NCI-H2227 (cell line): Measurements from ENCODE around the gene IGFBP2.

Source experiments
- DNase-seq: peaks from one replicate; lab custom pipeline; 2025; ENCODE audit not compliant: unreplicated experiment; lab: John Stamatoyannopoulos, UW

IGFBP2 gene

GRCh38 chr2:216698895-216699294 is 65.7 kb downstream of the IGFBP2 start:
- peak; percentile 86 for DNase-seq

- peak; percentile 93 for DNase-seq
Observed at GRCh38 chr2:216700088-216700567, 66.9 kb downstream of the IGFBP2 start.

- no peak for DNase-seq
Observed at GRCh38 chr2:216700781-216701180, 67.6 kb downstream of the IGFBP2 start.

GRCh38 chr2:216701544-216701943 is 68.3 kb downstream of the IGFBP2 start:
- DNase-seq, result no peak

GRCh38 chr2:216702756-216703155 is 69.5 kb downstream of the IGFBP2 start:
- DNase-seq, result no peak

GRCh38 chr2:216710551-216711301 is 77.5 kb downstream of the IGFBP2 start:
- DNase-seq, result no peak

- peak; percentile 32 for DNase-seq
Observed at GRCh38 chr2:216711348-216711747, 78.1 kb downstream of the IGFBP2 start.

- DNase-seq, result no peak
Observed at GRCh38 chr2:216713691-216714336, 80.6 kb downstream of the IGFBP2 start.
